Transverse colon (tissue), 4 donors: ENCODE measurements around the gene CCNL2. TPM values are rescaled to one million over a fixed set of nuclear protein-coding genes. Genes with fewer than 3 reads are reported as not detected.
"Not testable (repeated sequence)": the region's sequence is repeated elsewhere in the genome, so short reads cannot be mapped to it uniquely, and the experiment has no call there.

Source experiments
- DNase-seq: peaks from one replicate; pipeline ENCODE4 v3.0.0-alpha.2; 2019
- H3K27ac ChIP-seq, 4 donors: fragments of 200-600 bp; sonication (generic); 2 replicates each; pipeline ENCODE4 v1.5.1; 2016 to 2018; ENCODE audit warnings: inconsistent platforms in 4 of 4
- H3K27me3 ChIP-seq: fragments of 200-600 bp; sonication (generic); 2 replicates; pipeline ENCODE4 v1.5.1; 2017; ENCODE audit warnings: inconsistent platforms
- H3K36me3 ChIP-seq, 4 donors: fragments of 200-600 bp; sonication (generic); 2 replicates each; pipeline ENCODE4 v1.5.1; 2017 to 2019; ENCODE audit warnings: inconsistent platforms in 4 of 4
- H3K4me1 ChIP-seq, 4 donors: fragments of 200-600 bp; sonication (generic); 2 replicates each; pipeline ENCODE4 v1.5.1; 2017 to 2020; ENCODE audit warnings: inconsistent platforms in 4 of 4
- H3K4me3 ChIP-seq, 4 donors: fragments of 200-600 bp; sonication (generic); 1 replicate in 1 of 4; 2 replicates in 3 of 4; pipeline versions ENCODE4 v1.5.1 to v1.6.1; 2017 to 2019; ENCODE audit warnings: inconsistent platforms in 4 of 4
- H3K9me3 ChIP-seq, 2 donors: fragments of 200-600 bp; sonication (generic); 2 replicates each; pipeline ENCODE4 v1.5.1; 2017 to 2019; ENCODE audit warnings: inconsistent platforms in 2 of 2
- EP300 ChIP-seq: sonication (generic); formaldehyde crosslinking; IDR thresholded peaks from one replicate; pipeline ENCODE4 v1.6.1; 2017; ENCODE audit warnings: antibody characterized with exemption, low read depth
- POLR2A ChIP-seq: fragments of 450-650 bp; IDR thresholded peaks from one replicate; pipeline ENCODE4 v1.6.1; 2016; ENCODE audit warnings: antibody characterized with exemption, mild to moderate bottlenecking, moderate library complexity
- POLR2AphosphoS5 ChIP-seq, 3 donors: sonication (generic); formaldehyde crosslinking; IDR thresholded peaks; one replicate each; pipeline ENCODE4 v1.6.1; 2016; ENCODE audit warnings: antibody characterized with exemption in 3 of 3
- WGBS, 2 donors: methylation state at CpG; one replicate each; pipeline ENCODE4 v1.1.5; 2018; ENCODE audit warnings: low coverage in 1 of 2; 5-methylcytosine and 5-hydroxymethylcytosine counted together
- in situ Hi-C, 4 donors: fragments of 200-750 bp; cut with MboI; loops; one replicate each; pipeline versions ENCODE4 v1.15.0 to v1.15.1; 2017; ENCODE audit warnings: low sequenced_read_pairs in 3 of 4, low pct_ligation_motif_present in 1 of 4, low pct_unique_long_range_greater_than_20kb in 1 of 4
- intact Hi-C: fragments of 100-400 bp; cut with DNase I; formaldehyde crosslinking; loops from one replicate; pipeline ENCODE4 v1.15.1; 2023; ENCODE audit warnings: low total_unique reads
- total RNA-seq, 4 donors: library from RNA; depleted of rRNA; stranded (reverse); fragments of >200 nt; gene quantifications; one replicate each; pipeline ENCODE4 v1.1.0, GENCODE V29; 2016
- TF ChIP-seq, protein P1 (sequence below), 5 experiments: fragments of 200-600 bp in 3 of 5; fragments of 450-650 bp in 2 of 5; sonication (generic) in 3 of 5; IDR thresholded peaks; 1 replicate in 2 of 5; 2 replicates in 3 of 5; pipeline ENCODE4 v1.5.1; 2016 to 2017; ENCODE audit warnings: antibody characterized with exemption in 5 of 5, inconsistent platforms in 3 of 5, mild to moderate bottlenecking in 2 of 5, moderate library complexity in 1 of 5

Gene CCNL2
- total RNA-seq, 4 donors from 2014 or later: 169 to 657 (median 349) TPM

DNA sequence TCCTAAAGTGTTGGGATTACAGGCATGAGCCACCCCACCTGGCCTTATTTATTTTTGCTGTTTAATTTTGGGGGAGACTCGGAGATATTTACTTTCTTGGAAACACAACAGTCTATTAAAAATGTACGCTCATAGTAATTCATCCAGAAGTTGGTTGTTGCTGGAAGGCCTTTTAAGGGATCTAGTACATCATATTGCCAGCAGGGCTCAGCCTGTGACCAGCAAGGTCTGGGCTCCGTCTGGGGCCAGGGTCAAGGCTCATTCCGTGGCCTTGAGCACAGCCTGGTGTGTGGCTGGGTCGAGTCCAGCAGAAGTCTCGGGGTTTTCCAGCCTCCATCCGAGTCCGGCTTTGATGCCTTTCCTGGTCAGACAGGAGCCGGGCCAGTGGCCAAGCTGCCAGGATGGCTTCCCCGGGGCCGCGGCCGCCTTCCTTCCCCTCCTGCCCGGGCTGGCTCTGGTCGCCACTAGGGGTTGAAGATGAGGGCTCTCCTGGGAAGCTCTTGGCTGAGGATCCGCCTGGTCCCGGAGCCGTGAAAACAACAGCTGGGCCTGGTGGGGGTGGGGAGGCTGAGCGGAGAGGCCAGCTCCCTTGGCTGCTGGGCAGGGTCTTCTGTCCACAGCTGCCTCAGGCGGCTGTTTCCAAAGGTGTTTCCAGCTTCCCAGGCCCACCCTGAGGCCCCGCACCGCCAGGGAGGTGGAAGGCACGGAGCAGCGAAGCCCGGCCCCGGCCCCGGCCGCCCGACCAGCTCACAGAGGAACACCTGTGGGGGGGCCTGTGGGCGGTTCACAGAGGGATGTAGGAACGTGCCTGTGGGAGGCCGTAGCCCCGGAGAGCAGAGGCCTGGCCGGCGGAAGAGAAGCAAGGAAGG is 31.2 kb upstream of the CCNL2 start:
- peaks cover 23% of the 10 kb centered on the region for H3K27me3 ChIP-seq
- DNase-seq: no peak
- no peaks in the 10 kb centered on the region for H3K36me3 ChIP-seq
- peaks cover 56 to 63% (median 59%) of the 10 kb centered on the region in 4 donors for H3K4me1 ChIP-seq
- no peaks in the 10 kb centered on the region for H3K9me3 ChIP-seq
- H3K27ac ChIP-seq: peak overlapping the region; percentile 88 to 96 (median 94)
- WGBS, 2 donors: 46% methylated on average over 20 of the region's 35 CpGs; no CpG with 5 or more reads in 1 of the 2 donors
- peak overlapping the region in 1 of 4 donors; percentile 6 for H3K4me3 ChIP-seq
- intact Hi-C loops (no loop called here), in situ Hi-C loops (no loop called here)
- TF ChIP-seq, protein P1, sequence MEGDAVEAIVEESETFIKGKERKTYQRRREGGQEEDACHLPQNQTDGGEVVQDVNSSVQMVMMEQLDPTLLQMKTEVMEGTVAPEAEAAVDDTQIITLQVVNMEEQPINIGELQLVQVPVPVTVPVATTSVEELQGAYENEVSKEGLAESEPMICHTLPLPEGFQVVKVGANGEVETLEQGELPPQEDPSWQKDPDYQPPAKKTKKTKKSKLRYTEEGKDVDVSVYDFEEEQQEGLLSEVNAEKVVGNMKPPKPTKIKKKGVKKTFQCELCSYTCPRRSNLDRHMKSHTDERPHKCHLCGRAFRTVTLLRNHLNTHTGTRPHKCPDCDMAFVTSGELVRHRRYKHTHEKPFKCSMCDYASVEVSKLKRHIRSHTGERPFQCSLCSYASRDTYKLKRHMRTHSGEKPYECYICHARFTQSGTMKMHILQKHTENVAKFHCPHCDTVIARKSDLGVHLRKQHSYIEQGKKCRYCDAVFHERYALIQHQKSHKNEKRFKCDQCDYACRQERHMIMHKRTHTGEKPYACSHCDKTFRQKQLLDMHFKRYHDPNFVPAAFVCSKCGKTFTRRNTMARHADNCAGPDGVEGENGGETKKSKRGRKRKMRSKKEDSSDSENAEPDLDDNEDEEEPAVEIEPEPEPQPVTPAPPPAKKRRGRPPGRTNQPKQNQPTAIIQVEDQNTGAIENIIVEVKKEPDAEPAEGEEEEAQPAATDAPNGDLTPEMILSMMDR (IDR thresholded peaks at IDR 0.05): peak in 4 of 5 experiments; percentile 8 to 45 (median 24)
- peak in 2 of 3 donors; percentile 4 to 24 for TF ChIP-seq POLR2AphosphoS5 (IDR thresholded peaks at IDR 0.05)
- no peak for TF ChIP-seq POLR2A
- no peak for TF ChIP-seq EP300

DNA sequence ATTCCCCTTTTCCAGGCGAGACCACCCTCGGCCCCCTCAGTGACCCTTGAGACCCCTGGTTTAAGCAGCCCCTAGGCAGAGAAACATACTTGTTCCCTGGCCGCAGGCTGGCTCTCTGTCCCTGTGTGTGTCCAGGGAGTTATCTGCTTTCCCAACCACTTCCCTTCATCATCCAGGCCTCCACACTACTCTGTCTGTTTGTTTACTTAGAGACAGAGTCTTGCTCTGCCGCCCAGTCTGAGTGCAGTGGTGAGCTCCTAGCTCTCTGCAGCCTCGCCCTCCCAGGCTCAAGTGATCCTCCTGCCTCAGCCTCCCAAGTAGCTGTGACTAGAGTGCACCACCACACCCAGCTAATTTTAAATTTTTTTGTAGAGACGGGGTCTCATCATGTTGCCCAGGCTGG is 30.5 kb upstream of the CCNL2 start:
- intact Hi-C loops (no loop called here), in situ Hi-C loops (no loop called here)
- H3K36me3 ChIP-seq: no peaks in the 10 kb centered on the region
- 49% methylated on average over 3 to 6 of the region's 6 CpGs for WGBS, 2 donors
- TF ChIP-seq POLR2AphosphoS5 (IDR thresholded peaks at IDR 0.05) (no peak), POLR2A (no peak), EP300 (no peak)
- TF ChIP-seq, protein P1 (IDR thresholded peaks at IDR 0.05): no peak
- H3K4me1 ChIP-seq: peaks cover 49 to 56% (median 53%) of the 10 kb centered on the region in 4 donors
- no peaks in the 10 kb centered on the region for H3K9me3 ChIP-seq
- H3K27ac ChIP-seq: peak overlapping the region; percentile 88 to 96 (median 94)
- H3K27me3 ChIP-seq: peaks cover 24% of the 10 kb centered on the region
- H3K4me3 ChIP-seq: no peak overlapping the region
- no peak for DNase-seq

DNA sequence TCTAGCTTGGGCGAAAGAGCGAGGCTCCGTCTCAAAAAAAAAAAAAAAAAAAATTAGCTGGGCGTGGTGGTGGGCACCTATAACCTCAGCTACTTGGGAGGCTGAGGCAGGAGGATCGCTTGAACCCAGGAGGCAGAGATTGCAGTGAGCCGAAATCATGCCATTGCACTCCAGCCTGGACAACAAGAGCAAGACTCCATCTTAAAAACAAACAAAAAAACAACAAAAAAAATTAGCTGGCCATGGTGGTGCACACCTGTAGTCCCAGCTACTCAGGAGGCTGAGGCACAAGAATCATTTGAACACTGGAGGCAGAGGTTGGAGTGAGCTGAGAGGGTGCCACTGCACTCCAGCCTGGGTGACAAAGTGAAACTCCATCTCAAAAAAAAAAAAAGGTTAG is 29.8 kb upstream of the CCNL2 start:
- H3K4me3 ChIP-seq, intact Hi-C loops, H3K9me3 ChIP-seq, DNase-seq, H3K36me3 ChIP-seq, in situ Hi-C loops: not testable (repeated sequence)
- H3K27ac ChIP-seq: peak overlapping the region; percentile 88 to 96 (median 94)
- H3K27me3 ChIP-seq: peaks cover 24% of the 10 kb centered on the region
- H3K4me1 ChIP-seq: peaks cover 42 to 49% (median 47%) of the 10 kb centered on the region in 4 donors
- WGBS, 2 donors: 83% methylated on average over 2 to 6 of the region's 6 CpGs

DNA sequence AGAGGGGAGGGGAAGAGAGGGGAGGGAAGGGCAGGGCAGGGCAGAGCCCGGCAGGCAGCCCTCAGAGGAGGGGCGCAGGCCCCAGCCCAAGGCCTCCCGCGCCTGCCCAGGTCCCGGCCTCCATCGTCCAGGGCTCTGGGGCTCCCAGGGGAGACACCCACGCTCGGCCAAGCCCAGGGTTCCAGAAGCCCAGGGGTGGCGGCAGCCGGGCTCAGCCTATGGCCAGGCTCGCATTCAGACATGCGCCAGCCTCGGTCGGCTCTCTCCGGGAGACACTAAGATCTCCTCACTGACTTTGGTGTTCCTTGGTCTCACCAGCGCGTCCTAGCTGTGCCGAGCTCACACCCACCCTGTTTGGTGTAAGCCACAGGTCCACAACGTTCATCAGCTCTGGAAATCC is 29.0 kb upstream of the CCNL2 start:
- in situ Hi-C loops: no loop called here
- Histone ChIP-seq H3K36me3 (no peaks in the 10 kb centered on the region), H3K9me3 (no peaks in the 10 kb centered on the region), H3K27ac (peak overlapping the region; percentile 58 to 96 (median 90)), H3K27me3 (peaks cover 24% of the 10 kb centered on the region), H3K4me1 (peaks cover 34 to 41% (median 39%) of the 10 kb centered on the region in 4 donors), H3K4me3 (no peak overlapping the region)
- intact Hi-C loops: no loop called here
- DNase-seq: no peak
- 47 to 60% methylated on average over 3 to 19 of the region's 19 CpGs for WGBS, 2 donors
- TF ChIP-seq, protein P1 (IDR thresholded peaks at IDR 0.05): no peak
- TF ChIP-seq POLR2A: no peak
